ENCODE results near the gene SPOCK2. TPM values are rescaled to one million over a fixed set of nuclear protein-coding genes. Genes with fewer than 3 reads are reported as not detected.
"Not testable (repeated sequence)": the region's sequence is repeated elsewhere in the genome, so short reads cannot be mapped to it uniquely, and the experiment has no call there.

SPOCK2 gene, protein sequence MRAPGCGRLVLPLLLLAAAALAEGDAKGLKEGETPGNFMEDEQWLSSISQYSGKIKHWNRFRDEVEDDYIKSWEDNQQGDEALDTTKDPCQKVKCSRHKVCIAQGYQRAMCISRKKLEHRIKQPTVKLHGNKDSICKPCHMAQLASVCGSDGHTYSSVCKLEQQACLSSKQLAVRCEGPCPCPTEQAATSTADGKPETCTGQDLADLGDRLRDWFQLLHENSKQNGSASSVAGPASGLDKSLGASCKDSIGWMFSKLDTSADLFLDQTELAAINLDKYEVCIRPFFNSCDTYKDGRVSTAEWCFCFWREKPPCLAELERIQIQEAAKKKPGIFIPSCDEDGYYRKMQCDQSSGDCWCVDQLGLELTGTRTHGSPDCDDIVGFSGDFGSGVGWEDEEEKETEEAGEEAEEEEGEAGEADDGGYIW
- total RNA-seq (1 to 10 TPM; 1.8 to 5.3 (median 3.7) TPM), polyA plus RNA-seq (1 to 10 TPM; 2.3 to 4.3 (median 3.3) TPM)
- long read RNA-seq, donor 1, partial matches to known transcripts: 0 of 1 reads
- long read RNA-seq, donor 1, other reads (novel, unspliced or antisense): 1 of 1 reads
- long read RNA-seq, donor 2, partial matches to known transcripts: 1 of 2 reads
- long read RNA-seq, donor 2, other reads (novel, unspliced or antisense): 1 of 2 reads

DNA sequence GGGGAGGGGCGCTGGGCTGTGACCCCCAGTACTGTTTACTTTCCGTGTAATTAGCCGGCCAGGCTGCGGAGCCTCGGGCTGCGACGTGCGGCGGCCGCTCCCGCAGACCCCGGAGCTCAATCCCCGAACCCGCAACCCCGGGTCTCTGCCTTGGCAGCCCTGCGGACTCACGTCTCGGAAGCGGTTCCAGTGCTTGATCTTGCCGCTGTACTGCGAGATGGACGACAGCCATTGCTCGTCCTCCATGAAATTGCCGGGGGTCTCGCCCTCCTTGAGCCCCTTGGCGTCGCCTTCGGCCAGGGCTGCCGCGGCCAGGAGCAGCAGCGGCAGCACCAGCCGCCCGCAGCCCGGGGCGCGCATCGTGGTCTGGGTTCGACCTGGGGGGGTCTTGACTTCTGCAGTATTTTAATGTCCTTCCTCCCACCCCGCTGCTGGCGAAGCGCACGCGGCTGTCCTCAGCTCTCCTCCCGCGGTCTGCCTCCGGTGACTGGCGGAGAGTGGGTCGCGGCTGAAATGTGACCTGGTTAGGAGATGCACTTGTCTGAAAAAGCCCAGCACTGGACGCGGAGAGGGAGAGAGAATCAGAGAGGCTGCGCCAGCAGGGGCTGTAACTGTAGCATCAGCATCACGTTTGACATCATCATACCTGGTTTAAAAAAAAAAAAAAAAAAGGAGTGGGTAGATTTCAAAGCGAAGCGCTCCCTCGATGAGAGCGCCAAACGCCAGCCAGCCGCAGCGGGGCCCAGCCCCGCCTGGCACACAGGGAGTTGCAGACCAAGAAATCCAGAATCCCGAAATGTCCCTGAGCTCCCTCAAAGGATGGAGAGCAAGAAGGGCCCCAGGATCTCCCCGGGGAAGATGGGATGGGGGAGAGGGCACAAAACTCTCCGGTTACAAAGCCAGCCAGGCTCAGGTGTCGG is at the start of gene SPOCK2:
Gene SPOCK2, minus strand, starts transcription at position 583 of the 920 bp plus-strand sequence. Its CDS starts 223 bp downstream, at position 360.
- Histone ChIP-seq H3K4me3 (peak within 1 kb of the TSS; percentile 60), H3K27ac (peak within 1 kb of the TSS; percentile 6), H3K4me1 (peaks cover 17% of the 10 kb centered on the region), H3K27me3 (ENCODE audit: insufficient read depth in 3 of 3, low read length in 2 of 3) (peaks cover 0 to 36% (median 11%) of the 10 kb centered on the region in 3 donors), H3K36me3 (ENCODE audit: insufficient read depth in 1 of 2, low read depth in 1 of 2) (no peaks in the 10 kb centered on the region), H3K9me3 (no peaks in the 10 kb centered on the region)
- 2 to 4% (median 2%) methylated on average over 56 to 65 of the region's 65 CpGs for WGBS, 3 donors
- DNase-seq (peak; percentile 27 to 55), ATAC-seq (peak in 3 of 4 donors; percentile 24 to 49 (median 43))
- no peak for TF ChIP-seq CTCF (IDR thresholded peaks at IDR 0.05)
- intact Hi-C loops (cut with DNase I): no loop called here

DNA sequence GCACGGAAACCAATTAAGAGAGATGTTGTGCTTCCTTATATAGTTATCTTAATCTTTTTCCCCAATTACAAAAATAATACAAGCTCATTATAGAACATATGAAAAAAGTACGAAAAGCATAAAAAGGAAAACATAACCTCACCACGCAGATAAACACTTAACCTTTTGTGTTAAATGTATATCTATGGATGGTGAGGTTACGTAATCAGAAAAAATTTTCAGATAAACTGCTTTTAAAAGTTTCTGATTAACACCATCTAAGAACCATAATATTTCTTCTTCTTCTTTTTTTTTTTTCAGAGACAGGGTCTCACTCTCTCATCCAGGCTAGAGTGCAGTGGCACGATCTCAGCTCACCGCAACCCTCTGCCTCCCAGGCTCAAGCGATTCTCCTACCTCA is 49.2 kb upstream of the SPOCK2 start:
- intact Hi-C loops (cut with DNase I): no loop called here
- no peak overlapping the region for H3K27ac ChIP-seq
- H3K36me3 ChIP-seq (ENCODE audit: insufficient read depth in 1 of 2, low read depth in 1 of 2): no peaks in the 10 kb centered on the region
- WGBS, 3 donors: 96 to 98% (median 97%) methylated on average over 7 of the region's 7 CpGs
- H3K4me3 ChIP-seq: no peak overlapping the region
- no peak for TF ChIP-seq CTCF (IDR thresholded peaks at IDR 0.05)
- DNase-seq (no peak), ATAC-seq (no peak)
- H3K9me3 ChIP-seq: no peaks in the 10 kb centered on the region
- no peaks in the 10 kb centered on the region for H3K27me3 ChIP-seq (ENCODE audit: insufficient read depth in 3 of 3, low read length in 2 of 3)
- H3K4me1 ChIP-seq: peaks cover 6% of the 10 kb centered on the region

DNA sequence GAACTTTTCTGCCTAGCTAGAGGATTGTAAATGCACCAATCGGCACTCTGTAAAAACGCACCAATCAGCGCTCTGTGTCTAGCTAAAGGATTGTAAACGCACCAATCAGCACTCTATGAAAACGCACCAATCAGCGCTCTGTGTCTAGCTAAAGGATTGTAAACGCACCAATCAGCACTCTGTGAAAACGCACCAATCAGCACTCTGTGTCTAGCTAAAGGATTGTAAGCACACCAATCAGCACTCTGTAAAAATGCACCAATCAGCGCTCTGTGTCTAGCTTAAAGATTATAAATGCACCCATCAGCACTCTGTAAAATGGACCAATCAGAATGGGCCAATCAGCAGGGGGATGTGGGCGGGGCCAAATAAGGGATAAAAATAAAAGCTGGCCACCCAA is 47.9 kb upstream of the SPOCK2 start:
- H3K27me3 ChIP-seq (ENCODE audit: insufficient read depth in 3 of 3, low read length in 2 of 3); H3K4me3 ChIP-seq; ATAC-seq; H3K9me3 ChIP-seq; H3K27ac ChIP-seq; intact Hi-C loops (cut with DNase I); H3K36me3 ChIP-seq (ENCODE audit: insufficient read depth in 1 of 2, low read depth in 1 of 2); DNase-seq: not testable (repeated sequence)
- H3K4me1 ChIP-seq: peaks cover 12% of the 10 kb centered on the region
- WGBS, 3 donors: 95 to 100% (median 96%) methylated on average over 10 of the region's 10 CpGs

- Histone ChIP-seq H3K9me3 (no peaks in the 10 kb centered on the region), H3K4me1 (peaks cover 12% of the 10 kb centered on the region), H3K4me3 (no peak overlapping the region), H3K36me3 (ENCODE audit: insufficient read depth in 1 of 2, low read depth in 1 of 2) (peaks cover 0 to 10% of the 10 kb centered on the region in 2 donors), H3K27ac (no peak overlapping the region), H3K27me3 (ENCODE audit: insufficient read depth in 3 of 3, low read length in 2 of 3) (no peaks in the 10 kb centered on the region)
- intact Hi-C loops (cut with DNase I): no loop called here
- ATAC-seq (no peak), DNase-seq (no peak)
- TF ChIP-seq CTCF (IDR thresholded peaks at IDR 0.05): no peak
- 82 to 85% (median 84%) methylated on average over 10 of the region's 10 CpGs for WGBS, 3 donors
Observed at GRCh38 chr10:72134785-72135767, 46.7 kb upstream of the SPOCK2 start.
